Measurements from ENCODE around the gene KCNH1.

- TF ChIP-seq RCOR1 (IDR thresholded peaks at IDR 0.05; ENCODE audit: low read depth, low read length), result no peak
- TF ChIP-seq EP300 (IDR thresholded peaks at IDR 0.05), result no peak
- no peak for TF ChIP-seq POLR2AphosphoS2 (conservative IDR thresholded peaks at IDR 0.05; ENCODE audit: low read length)
- TF ChIP-seq CTCF (IDR thresholded peaks at IDR 0.05), result no peak
- TF ChIP-seq POLR2A (IDR thresholded peaks at IDR 0.05; ENCODE audit: low read length), result no peak
- TF ChIP-seq MYC (IDR thresholded peaks at IDR 0.05; ENCODE audit: borderline replicate concordance, low read length), result no peak
- TF ChIP-seq CHD4 (IDR thresholded peaks at IDR 0.05; ENCODE audit: borderline replicate concordance), result no peak
- TF ChIP-seq JUNB (IDR thresholded peaks at IDR 0.05), result no peak
- no peak for TF ChIP-seq E2F6 (IDR thresholded peaks at IDR 0.05; ENCODE audit: borderline replicate concordance, low read depth)
These were observed 276.2 kb downstream of the KCNH1 start for GRCh38 chr1:210857705-210858104.

All from A549 (cell line).